GM21619 (cell line): ENCODE results near the gene SVOP.
"Not testable (repeated sequence)": the region's sequence is repeated elsewhere in the genome, so short reads cannot be mapped to it uniquely, and the experiment has no call there.

Experiments
- ATAC-seq: cut with Tn5 transposase; IDR thresholded peaks from one replicate; pipeline ENCODE4 v1.9.1; 2021; ENCODE audit not compliant: unreplicated experiment

SVOP gene

DNA sequence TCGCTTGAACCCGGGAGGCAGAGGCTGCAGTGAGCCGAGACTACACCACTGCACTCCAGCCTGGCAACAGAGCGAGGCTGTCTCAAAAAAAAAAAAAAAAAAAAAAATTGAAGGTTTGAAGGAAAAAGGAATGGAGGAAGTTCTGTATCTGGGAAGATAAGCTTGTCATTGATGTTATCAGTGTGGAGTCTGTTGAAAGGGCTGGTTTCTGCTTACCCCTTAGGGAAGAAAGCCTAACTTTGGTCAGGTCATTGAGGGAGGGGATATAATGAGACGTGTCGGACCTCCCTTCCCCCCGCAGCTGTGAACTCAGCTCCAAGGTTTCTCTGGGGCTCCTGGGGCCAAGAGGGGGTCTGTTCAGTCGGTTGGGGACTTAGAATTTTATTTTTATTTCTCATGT, 124.5 kb downstream of the SVOP start:
- ATAC-seq, result no peak

DNA sequence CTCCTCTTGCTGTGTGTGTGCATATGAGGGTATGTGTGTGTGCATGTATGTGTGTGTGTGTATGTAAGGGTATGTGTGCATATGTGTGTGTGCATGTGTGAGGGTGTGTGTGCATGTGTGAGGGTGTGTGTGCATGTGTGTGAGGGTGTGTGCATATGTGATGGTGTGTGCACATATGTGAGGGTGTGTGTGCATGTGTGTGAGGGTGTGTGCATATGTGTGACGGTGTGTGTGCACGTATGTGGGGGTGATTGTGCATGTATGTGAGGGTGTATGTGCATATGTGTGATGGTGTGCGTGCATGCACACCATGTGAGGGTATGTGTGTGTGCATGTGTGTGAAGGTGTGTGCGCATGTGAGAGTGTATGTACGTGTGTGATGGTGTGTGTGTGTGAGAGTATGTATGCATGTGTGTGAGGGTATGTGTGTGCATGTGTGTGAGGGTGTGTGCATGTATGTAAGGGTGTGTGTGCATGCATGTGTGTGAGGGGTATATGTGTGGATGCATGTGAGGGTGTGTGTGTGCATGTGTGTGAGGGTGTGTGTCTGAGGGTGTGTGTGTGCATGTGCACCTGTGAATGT, 125.6 kb downstream of the SVOP start:
- no peak for ATAC-seq

DNA sequence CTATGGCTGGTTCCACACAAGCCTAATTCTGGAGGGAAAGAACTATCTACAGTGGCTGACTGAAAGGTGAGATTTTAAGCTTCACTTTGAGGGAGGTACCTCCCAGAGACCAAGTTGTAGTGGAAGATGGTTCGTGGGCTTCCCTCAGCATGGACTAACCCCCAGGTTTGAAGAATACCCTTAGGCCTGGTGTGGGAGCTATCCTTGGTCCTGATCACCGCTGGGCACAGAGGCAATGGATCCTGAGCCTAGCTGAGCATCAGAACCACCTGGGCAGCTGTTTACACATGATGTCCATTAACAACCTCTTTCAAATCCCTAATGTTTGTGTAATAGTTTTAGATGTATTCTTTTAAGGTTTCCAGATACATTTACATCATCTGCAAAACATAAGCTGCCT, 130.7 kb downstream of the SVOP start:
- ATAC-seq, result no peak

DNA sequence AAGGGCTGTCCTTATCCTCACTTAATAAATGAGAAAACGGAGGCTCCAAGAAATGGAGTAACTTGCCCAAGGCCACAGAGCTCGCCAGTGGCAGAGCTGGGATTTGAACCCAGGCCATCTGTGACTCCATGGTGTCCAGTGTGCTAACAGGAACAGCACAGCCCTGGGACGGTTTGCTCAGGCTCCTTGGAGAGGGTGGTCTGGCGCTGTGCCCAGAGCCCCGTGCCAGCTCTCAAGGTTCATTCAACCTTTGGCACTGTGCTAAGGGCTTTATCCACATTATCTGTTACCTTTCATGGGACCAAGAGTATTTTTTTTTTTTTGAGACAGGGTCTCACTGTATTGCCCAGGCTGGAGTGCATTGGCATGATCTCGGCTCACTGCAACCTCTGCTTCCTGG, 132.8 kb downstream of the SVOP start:
- ATAC-seq, result no peak

DNA sequence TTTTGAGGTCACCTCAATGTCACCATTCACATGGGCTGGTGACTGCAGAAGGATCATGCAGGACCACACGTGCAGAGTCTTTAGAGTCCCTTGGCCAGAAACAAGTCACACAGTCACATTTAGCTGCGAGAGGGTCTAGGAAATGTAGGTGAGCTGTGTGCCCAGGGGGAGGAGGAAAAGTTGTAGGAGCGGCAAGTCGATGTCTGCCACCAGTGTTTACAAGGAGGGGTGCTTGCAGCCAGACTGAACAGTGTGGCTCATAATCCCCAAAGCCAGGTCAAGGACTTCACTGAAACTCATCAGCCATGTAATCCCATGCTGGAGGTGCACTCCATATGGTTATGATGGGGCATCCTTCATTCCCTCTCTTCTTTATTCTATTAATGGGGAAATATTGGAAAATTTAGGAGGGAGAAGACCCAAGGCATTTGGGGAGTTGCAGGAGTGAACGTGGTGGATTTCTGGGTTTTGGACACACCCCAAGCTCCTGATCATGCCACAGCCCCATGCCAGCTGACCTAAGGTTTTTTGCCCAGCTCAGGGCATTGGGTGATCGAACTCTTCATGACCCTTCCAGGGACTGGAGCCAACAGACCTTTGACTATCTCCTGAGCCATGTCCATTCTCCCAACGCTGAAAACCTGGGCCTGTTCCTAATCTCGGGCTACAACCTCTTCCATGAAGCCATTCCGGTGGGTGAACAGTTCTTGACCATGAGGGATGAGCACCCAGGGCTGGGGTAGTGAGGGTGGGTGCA, 133.8 kb downstream of the SVOP start:
- no peak for ATAC-seq

DNA sequence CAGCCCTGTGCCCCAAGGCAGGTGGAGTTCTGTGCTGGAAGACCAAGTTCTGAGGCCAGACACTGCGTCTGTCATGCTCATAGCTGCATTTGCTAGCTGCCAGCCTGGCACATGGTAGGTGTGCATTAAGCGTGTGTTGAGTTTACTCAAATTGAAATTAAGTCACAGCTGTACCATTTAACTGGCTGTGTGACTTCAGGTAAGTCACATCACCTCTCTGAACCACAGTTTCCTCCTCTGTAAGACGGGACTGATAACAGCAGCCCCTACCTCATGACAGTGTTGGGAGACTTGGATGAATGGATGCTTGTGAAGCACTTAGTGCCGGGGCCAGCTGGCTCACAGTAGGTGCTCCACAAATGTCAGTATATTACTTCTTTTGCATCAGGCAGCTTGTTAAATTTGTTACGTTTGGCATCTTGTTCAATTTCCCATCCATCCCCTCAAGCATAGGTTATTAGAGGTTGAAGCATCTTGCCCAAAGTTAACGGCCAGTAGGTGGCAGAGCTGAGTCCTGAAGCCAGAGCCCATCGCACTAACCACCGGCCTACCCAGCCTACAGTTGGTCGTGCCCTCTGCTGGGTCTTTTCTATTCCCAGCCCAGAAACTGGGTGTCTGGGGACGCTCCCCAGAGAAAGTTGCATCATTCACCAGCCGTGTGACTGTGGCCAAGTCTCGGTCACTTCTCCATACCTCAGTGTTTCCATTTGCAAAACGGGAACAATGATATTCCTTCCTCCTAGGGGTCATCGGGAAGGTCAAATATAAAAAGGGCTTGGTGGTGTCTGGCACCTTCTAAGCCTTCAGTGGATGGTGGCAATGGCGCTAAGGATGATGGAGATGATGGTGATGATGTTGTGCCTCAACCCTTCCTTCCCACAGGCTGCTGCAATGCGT, 136.5 kb downstream of the SVOP start:
- ATAC-seq, result no peak

DNA sequence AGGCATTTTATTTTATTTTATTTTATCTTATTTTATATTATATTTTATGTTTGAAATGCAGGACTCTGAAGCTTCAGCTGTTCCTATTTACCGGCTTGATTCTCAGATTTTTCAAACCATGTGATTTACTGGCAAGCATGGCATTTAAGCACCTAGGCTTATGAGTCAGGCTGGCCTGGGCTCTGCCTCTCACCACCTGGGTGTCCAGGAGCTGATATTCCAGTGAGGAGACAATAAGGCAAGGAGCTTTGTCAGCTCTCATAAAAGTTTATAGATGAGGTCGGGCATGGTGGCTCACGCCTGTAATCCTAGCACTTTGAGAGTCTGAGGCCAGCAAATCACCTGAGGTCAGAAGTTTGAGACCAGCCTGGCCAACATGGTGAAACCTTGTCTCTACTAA, 138.9 kb downstream of the SVOP start:
- no peak for ATAC-seq

DNA sequence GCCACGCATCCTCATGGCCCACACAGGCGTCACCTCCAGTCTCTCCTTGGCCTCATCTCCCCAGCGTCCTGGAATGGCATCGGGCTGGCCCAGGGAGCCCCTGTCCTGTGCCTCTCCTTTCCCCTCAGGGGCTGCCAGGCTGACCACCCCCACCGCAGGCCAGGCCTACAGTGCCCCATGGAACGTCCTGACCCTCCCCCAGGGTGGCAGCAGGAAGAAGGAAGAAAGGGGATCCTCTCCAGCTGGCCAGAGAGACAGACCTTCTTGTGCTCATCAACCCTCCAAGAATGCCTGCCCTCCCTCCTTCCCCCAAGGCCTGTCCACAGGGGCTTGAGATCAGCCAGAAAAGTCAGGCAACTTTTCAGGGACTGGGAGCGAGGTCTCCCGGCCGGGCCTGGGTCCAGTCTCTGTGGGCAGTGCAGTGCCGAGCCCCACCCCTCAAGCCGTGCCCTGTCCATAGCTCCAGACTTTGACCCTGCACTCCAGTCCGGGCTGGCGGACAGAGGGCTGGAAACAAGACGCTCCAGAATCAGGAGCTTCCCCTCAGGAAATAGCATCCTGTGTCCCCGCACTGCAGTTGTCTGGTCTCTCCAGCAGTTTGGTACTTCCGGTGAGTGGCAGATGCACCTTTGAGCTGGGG, 141.1 kb downstream of the SVOP start, which contains the start of gene DAO:
TSS of gene DAO (plus strand) at position 478 of the 640 bp plus-strand sequence. CDS start 4,915 bp downstream, outside the sequence.
- ATAC-seq, result no peak

DNA sequence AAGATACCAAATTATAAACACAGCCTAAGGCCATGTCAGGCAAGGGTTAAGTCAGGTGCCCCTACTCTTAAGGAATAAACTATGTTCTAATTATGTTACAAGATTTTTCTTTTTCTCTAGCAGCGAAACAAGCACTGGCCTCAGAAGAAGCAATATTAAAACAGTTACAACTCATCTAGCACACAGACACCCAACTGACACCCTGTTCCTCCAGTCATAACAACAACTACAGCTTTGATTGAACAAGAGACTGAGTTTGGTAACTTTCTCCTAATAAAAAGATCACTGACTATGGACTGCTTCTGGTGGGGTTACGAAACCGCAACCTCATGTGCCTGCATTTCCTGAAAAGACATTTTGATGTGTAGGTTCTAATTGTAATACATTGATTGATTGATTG, 144.3 kb downstream of the SVOP start:
- no peak for ATAC-seq

DNA sequence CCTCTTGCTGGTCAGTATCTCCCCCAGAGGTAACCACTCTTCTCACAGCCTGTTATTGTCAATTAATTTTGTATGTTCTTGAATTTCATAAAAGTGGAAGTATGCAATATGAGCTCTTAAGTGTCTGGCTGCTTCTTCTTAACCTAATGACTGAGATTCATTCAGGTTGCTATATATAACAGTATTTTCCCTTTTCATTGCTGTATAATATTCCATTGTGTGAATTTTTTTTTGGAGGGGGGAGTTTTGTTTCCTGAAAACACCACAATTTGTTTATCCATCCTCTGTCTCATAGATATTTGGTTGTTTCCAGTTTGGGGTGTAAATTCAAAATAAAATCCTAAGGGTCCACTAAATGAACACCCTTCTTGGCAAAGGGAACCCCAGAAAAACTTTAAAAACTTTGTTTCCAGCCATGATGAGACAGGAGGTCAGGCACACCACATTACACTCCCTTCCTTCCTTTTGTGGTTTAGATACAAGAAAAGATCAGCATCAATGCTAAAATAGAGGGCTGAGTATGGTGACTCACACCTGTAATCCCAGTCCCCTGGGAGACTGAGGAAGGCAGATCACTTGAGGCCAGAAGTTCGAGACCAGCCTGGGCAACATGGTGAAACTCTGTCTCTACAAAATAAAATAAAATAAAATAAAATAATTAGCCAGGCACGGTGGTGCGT, 145.0 kb downstream of the SVOP start:
- no peak for ATAC-seq

DNA sequence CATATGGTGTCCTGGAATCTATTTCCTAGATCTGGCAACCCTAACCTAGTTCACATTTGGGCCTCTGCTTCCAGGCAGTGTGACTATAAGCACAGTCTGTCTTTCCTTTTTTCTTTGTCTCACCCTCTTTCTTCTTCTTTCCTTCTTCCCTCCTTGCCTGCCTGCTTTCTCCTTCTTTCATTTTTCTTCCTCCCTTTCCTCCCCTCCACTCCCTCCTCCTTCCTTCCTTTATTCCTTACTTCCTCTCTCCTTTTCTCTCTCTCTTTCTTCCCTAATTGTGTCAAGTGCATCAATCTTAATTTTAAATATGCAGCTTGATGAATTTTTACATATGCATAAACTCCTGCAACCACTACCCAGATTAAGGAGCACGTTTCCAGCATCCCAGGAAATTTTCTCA, 145.6 kb downstream of the SVOP start:
- ATAC-seq, result no peak

DNA sequence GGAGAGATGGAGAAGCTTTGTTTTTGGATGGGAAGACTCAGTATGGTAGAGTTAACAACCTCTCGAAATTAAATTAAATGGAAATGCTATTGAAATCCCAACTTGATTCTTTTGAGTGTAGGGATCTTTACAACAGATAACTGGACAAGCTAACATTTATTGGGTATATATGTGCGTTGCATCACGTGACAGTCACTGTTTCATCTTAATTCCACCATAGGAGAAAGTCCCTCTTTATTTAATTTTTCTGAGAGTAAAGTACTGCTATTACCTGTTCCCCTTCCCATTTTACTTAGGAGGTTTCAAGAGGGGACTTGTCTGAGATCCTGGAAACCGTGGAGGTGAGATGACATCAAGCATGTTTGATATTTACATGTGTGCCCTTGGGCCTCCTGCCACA, 152.1 kb downstream of the SVOP start:
- no peak for ATAC-seq

DNA sequence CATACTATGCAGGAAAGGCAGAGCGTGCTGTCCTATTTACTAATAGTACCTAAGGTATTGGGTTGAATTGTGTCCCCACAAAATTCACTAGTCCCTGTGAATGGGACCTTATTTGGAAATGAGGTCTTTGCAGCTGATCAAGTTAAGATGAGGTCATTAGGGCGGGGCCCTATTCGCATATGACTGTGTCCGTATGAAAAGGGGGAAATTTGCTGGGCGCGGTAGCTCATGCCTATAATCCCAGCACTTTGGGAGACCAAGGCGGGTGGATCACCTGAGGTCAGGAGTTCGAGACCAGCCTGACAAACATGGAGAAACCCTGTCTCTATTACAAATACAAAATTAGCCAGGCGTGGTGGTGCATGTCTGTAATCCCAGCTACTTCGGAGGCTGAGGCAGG, 154.8 kb downstream of the SVOP start:
- ATAC-seq, result not testable (repeated sequence)

DNA sequence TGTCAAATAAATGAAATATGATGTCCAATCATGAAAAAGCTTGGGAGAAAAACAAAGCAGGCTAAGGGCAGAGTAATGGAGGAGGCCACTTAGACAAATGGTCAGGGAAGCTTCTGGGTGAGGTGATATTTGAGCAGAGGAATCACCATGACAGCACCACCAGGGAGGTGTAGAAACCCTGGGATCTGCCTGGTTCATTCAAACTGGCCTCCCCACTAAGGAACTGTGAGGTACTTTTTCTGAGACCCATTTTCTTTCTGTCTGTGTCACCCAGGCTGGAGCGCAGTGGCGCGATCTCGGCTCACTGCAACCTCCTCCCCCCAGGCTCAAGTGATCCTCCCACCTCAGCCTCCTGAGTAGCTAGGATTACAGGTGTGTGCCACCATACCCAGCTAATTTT, 155.7 kb downstream of the SVOP start:
- ATAC-seq, result no peak

DNA sequence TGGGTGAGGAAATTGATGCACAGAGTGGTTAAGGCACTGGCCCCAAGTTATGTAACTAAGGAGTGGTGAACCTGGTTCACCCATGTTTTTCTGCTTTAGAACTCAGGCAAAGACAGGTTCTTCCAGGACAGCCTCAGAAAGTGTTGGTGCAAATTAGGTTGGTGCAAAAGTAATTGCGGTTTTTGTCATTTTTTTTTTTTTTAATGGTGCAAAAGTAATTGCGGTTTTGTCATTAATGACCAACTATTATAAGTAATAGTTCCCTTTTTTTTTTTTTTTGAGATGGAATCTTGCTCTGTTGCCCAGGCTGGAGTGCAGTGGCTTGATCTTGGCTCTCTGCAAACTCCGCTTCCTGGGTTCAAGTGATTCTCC, 158.3 kb downstream of the SVOP start:
- no peak for ATAC-seq

DNA sequence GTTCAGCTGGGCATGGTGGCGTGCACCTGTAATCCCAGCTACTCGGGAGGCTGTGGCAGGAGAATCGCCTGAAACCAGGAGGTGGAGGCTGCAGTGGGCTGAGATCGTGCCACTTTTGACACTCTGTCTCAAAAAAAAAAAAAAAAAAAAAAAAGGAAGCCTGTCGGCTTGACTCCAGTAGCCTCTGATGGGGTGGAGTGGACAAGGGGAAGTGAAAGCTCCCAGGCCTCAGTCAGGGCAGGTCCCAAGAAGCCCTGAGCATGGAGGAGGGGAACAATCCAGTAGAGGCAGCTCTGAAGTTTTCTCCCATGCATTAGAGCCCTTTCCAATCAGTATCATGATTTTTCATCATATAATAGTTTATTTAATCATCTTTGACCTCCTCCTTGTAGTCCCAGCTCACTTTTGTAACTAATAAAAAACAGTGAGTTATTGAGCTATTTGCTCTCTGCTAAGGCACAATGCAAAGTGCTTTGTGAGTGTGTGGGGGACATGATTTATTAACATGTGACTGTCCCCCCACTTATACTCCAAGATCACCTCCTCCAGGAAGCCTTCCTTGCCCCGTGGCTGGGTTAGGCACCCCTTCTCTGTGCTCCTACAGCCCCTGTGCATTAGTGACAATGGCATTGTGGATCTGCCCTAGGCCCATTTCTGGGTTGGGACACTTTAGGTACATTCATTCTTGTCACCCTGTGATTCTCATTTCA, 158.8 kb downstream of the SVOP start:
- ATAC-seq, result no peak

DNA sequence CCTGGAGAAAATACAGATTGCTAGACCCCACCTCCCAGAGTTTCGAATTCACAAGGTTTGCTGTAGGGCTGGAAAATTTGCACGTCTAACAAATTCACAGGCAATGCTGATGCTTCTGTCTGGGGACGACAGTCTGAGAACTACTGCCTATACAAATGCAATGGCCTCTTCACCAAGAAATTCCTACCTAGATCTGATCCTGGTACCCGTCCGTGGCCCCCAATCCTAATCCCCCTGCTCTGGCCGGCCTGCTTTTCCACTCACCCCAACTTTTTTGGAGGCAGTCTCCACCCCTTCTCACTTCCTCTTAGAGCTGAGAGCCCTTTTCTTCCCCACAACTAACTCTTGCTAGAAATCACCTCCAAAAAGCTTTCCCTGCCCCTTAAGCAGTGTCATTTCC, 160.4 kb downstream of the SVOP start:
- no peak for ATAC-seq

DNA sequence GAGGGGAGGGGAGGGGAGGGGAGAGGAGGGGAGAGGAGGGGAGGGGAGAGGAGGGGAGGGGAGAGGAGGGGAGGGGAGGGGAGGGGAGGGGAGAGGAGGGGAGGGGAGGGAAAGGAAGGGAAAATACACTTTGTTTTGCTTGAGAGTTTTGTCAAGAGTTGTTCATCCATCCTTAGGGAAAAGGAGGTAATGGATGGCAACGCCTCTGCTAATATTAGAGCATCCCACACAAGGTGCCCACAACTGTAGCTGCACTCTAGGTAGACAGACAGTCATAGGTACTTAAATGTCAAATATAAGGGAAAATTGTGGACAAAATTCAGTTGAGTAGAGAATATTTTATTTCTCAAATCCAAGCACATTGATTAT, 161.0 kb downstream of the SVOP start:
- ATAC-seq, result no peak

DNA sequence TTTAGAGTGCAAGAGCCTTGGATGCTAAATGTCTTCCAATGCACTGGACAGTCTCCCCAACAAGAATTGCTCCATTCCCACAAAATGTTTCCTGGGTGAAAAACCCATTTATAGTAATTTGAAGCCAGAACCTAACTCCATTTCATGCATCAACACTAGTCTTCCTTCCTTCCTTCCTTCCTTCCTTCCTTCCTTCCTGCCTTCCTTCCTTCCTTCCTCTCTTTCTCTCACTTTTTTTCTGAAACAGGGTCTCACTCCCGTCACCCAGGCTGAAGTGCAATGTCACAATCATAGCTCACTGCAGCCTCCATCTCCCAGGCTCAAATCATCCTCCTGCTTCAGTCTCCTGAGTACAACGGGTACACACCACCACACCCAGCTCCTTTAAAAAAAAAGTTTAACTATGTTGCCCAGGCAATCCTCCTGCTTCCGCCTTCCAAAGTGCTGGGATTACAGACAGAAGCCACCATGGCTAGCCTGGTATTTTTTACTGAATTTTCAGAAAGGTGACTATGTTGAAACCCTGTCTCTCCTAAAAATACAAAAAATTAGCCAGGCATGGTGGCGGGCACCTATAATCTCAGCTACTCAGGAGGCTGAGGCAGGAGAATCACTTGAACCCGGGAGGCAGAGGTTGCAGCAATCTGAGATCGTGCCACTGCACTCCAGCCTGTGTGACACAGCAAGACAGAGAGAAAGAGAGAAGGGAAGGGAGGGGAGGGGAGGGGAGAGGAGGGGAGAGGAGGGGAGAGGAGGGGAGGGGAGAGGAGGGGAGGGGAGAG, 161.5 kb downstream of the SVOP start:
- not testable (repeated sequence) for ATAC-seq
